Naive B cell (primary cell): Measurements from ENCODE around the gene NELFB. TPM values are rescaled to one million over a fixed set of nuclear protein-coding genes. Genes with fewer than 3 reads are reported as not detected.

Experiments
- ATAC-seq, 2 donors: fragments of 150-1000 bp; cut with Tn5 transposase; 2 replicates each; pipeline ENCODE4 v1.10.0; 2021; ENCODE audit warnings: low read depth in 2 of 2, mild to moderate bottlenecking in 2 of 2, moderate library complexity in 2 of 2
- DNase-seq: peaks from one replicate; pipeline ENCODE4 v3.0.0; 2022
- H3K27ac Mint-ChIP-seq, 6 donors: one replicate each; pipeline ENCODE4 v1.8.0; 2020 to 2022; ENCODE audit warnings: mild to moderate bottlenecking in 6 of 6, mixed read lengths in 6 of 6, moderate library complexity in 5 of 6, inconsistent platforms in 2 of 6
- H3K27me3 Mint-ChIP-seq, 3 donors: one replicate each; pipeline ENCODE4 v1.8.0; 2021 to 2022; ENCODE audit warnings: mixed read lengths in 3 of 3, mild to moderate bottlenecking in 1 of 3
- H3K36me3 Mint-ChIP-seq, 2 donors: one replicate each; pipeline ENCODE4 v1.8.0; 2020 to 2022; ENCODE audit warnings: mixed read lengths in 2 of 2, inconsistent platforms in 1 of 2, mild to moderate bottlenecking in 1 of 2
- H3K4me1 Mint-ChIP-seq, 3 donors: one replicate each; pipeline ENCODE4 v1.8.0; 2020 to 2022; ENCODE audit warnings: mixed read lengths in 3 of 3, inconsistent platforms in 1 of 3, mild to moderate bottlenecking in 1 of 3, moderate library complexity in 1 of 3
- H3K4me3 Mint-ChIP-seq, 8 donors: one replicate each; pipeline ENCODE4 v1.8.0; 2020 to 2022; ENCODE audit warnings: mild to moderate bottlenecking in 8 of 8, mixed read lengths in 8 of 8, moderate library complexity in 8 of 8, inconsistent platforms in 2 of 8
- H3K9me3 Mint-ChIP-seq, 7 donors: one replicate each; pipeline ENCODE4 v1.8.0; 2020 to 2022; ENCODE audit warnings: mixed read lengths in 7 of 7, mild to moderate bottlenecking in 5 of 7, inconsistent platforms in 2 of 7, moderate library complexity in 1 of 7
- polyA plus RNA-seq, 6 donors: library from polyadenylated mRNA; unstranded; fragments of 300-500 nt; fragmentation: Illumina TruSeq; gene quantifications; one replicate each; pipeline ENCODE4 v1.2.3, GENCODE V29; 2021; ENCODE audit warnings: low read depth in 6 of 6

The NELFB gene
- polyA plus RNA-seq, 6 donors from 2014 or later, result 23.5 to 37.8 (median 27.2) TPM

GRCh38 chr9:137227054-137227852 is 27.9 kb upstream of the NELFB start, which contains the start of gene RNF224:
RNF224 (plus strand) TSS chr9:137227502; CDS start chr9:137228336, 834 bp downstream.
- ATAC-seq (peak; percentile 42 to 43), DNase-seq (peak; percentile 78)
- peaks cover 0 to 2% (median 0%) of the 10 kb centered on the region in 7 donors for H3K9me3 Mint-ChIP-seq
- peaks cover 0 to 15% (median 8%) of the 10 kb centered on the region in 3 donors for H3K27me3 Mint-ChIP-seq
- H3K4me3 Mint-ChIP-seq, result peak within 1 kb of the TSS in 1 of 8 donors; percentile 12
- H3K27ac Mint-ChIP-seq, result peak within 1 kb of the TSS; percentile 42 to 97 (median 69)
- peaks cover 6 to 12% (median 11%) of the 10 kb centered on the region in 3 donors for H3K4me1 Mint-ChIP-seq
- no peaks in the 10 kb centered on the region for H3K36me3 Mint-ChIP-seq

DNA sequence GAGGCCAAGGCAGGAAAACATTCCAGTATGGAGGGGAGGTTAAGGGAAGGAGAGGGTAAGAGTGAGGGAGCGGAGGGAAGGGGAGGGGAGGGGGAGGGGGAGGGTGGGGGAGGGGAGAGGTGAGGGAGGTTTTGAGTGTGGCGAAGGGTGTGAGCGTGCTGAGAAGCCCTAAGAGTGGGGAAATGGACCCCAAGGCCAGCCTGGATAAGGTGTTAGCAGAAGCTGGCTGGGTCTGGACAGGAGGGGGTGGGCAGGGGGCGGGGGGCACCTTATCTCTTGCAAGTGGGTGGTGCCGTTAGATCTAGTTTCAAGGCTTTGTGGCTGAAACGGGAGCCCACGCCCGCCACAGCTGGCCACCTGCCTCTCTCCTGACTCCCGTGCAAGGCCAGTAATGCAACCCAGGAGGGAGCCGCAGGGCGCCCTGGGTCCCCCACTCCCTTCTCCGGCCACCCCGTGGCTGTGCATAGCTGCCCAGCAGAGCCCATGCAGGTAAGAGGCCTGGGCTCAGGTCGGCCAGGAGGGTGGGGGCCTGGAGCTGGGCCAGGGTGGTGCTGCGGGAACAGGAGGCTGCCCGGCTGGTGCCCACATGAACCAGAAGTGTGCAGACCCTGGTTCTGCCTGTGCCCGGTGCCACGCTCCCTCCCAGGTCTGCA is 27.1 kb upstream of the NELFB start:
- Mint-ChIP-seq H3K27me3 (peaks cover 0 to 15% (median 8%) of the 10 kb centered on the region in 3 donors), H3K36me3 (no peaks in the 10 kb centered on the region), H3K27ac (peak overlapping the region in 4 of 6 donors; percentile 60 to 97 (median 78)), H3K9me3 (peaks cover 0 to 2% (median 0%) of the 10 kb centered on the region in 7 donors), H3K4me3 (peak overlapping the region in 1 of 8 donors; percentile 12), H3K4me1 (peaks cover 6 to 9% (median 7%) of the 10 kb centered on the region in 3 donors)
- ATAC-seq (no peak), DNase-seq (no peak)

DNA sequence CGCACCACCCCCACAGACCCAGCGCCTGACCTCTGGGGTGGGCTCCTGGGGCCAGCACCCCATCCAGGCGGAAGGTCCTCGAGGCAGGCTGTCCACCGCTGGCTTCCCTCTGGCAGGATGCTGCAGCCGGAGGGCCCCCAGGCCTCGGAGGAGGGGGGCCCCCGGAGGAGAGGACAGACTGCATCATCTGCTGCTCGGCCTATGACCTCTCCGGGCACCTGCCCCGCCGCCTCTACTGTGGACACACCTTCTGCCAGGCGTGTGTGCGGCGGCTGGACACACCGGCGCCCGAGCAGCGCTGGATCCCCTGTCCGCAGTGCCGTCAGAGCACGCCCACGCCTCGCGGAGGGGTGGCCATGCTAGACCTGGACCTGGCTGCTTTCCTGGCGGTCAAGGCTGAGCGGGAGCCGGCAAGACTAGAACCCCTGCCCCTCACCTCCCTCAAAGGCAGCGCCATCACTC is 26.6 kb upstream of the NELFB start:
- ATAC-seq (no peak), DNase-seq (no peak)
- H3K9me3 Mint-ChIP-seq, result peaks cover 0 to 2% (median 0%) of the 10 kb centered on the region in 7 donors
- H3K36me3 Mint-ChIP-seq, result no peaks in the 10 kb centered on the region
- peaks cover 0 to 15% (median 8%) of the 10 kb centered on the region in 3 donors for H3K27me3 Mint-ChIP-seq
- no peak overlapping the region for H3K4me3 Mint-ChIP-seq
- H3K27ac Mint-ChIP-seq, result no peak overlapping the region
- peaks cover 5 to 7% (median 6%) of the 10 kb centered on the region in 3 donors for H3K4me1 Mint-ChIP-seq

DNA sequence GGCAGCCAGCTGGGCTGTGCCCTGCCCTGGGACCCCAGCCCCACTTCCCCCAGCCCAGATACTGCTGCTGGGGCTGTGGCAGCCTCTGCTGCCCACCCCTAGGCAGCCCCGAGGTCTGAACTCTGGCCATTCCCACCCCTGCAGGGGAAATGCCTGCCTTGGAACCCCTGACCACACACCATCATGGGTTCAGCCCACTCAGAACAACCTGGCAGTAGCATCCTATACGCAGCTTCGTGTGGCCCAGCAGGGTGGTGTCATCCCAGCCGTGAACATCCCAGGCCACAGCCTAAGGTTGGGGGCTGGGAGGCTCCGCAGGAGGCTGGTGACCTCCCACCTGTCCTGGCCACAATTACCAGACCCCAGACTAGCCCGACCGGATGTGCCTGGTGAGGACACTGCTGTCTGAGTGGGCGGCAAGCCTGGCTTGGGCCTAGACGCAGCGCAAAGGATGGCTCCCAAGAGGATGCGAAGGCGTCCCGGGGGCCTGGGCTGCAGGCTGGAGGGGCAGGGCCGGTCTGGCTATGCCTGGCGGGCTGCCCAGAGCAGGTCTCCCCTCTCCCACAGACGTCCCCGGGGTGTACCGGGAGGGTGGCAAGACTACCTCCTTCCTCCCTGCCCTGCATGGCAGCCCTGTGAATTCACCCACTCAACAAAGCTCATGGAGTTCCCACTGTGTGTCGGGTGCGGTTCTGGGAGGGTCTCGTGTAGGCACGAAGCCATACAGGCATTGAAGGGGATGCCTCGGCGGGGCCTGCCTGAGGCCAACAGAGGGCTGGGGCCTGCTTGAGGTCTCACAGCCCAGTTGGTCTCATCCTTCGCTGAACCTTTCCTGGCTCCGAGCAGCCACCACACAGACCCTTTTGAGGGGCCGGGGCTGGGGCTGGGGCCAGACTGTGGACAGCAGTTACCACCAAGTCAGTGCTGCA is 25.9 kb upstream of the NELFB start:
- Mint-ChIP-seq H3K9me3 (peaks cover 0 to 2% (median 0%) of the 10 kb centered on the region in 7 donors), H3K4me3 (no peak overlapping the region), H3K36me3 (no peaks in the 10 kb centered on the region), H3K4me1 (peaks cover 3 to 7% (median 5%) of the 10 kb centered on the region in 3 donors), H3K27ac (no peak overlapping the region), H3K27me3 (peaks cover 0 to 15% (median 8%) of the 10 kb centered on the region in 3 donors)
- DNase-seq, result no peak
- no peak for ATAC-seq

- DNase-seq, result no peak
- Mint-ChIP-seq H3K27me3 (peaks cover 0 to 21% (median 8%) of the 10 kb centered on the region in 3 donors), H3K9me3 (peaks cover 0 to 2% (median 0%) of the 10 kb centered on the region in 7 donors), H3K27ac (no peak overlapping the region), H3K4me1 (peaks cover 10 to 14% (median 10%) of the 10 kb centered on the region in 3 donors), H3K36me3 (no peaks in the 10 kb centered on the region), H3K4me3 (no peak overlapping the region)
- no peak for ATAC-seq
These were observed 25.0 kb upstream of the NELFB start for GRCh38 chr9:137229903-137230704.

DNA sequence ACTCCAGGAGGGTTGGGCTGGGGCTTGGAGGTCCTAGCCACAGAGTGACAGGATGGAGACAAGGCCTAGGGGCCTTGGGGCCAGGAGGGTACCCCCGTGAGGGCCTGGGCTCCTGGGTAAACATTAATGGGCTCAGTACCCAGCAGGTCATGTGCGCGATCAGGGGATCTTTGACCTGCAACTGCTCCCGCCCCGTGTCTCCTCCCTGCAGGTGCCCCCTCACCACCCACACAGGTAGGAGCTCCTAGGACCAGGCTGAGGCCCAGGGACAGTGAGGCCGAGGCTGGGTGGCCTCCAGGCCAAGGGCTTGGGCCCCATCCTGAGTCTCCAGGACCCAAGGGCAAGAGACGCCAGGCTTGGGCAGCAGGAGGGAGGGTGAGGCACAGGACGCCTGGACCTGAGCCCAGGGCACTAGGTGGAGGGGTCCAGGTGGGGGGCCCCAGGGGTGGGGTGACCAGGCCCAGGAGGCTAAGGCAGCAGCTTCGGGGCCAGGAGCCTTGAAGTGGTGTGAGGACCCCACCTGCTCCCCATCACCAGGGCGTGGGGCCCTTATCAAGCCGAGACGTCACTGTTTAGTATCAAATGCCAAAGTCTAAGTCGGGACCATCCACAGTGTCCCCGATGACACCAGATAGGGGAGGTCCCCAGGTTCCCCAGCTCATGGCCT is 24.3 kb upstream of the NELFB start, which contains the start of gene SLC34A3:
SLC34A3 (plus strand) TSS at position 197 of the 667 bp plus-strand sequence. CDS start 802 bp downstream, outside the sequence.
- H3K4me1 Mint-ChIP-seq, result peaks cover 14 to 19% (median 14%) of the 10 kb centered on the region in 3 donors
- no peak within 1 kb of the TSS for H3K4me3 Mint-ChIP-seq
- peaks cover 0 to 23% (median 8%) of the 10 kb centered on the region in 3 donors for H3K27me3 Mint-ChIP-seq
- peak within 1 kb of the TSS in 1 of 6 donors; percentile 81 for H3K27ac Mint-ChIP-seq
- DNase-seq, result no peak
- no peak for ATAC-seq
- H3K9me3 Mint-ChIP-seq, result peaks cover 0 to 2% (median 0%) of the 10 kb centered on the region in 7 donors
- no peaks in the 10 kb centered on the region for H3K36me3 Mint-ChIP-seq

- DNase-seq (no peak), ATAC-seq (no peak)
- Mint-ChIP-seq H3K9me3 (peaks cover 0 to 2% (median 0%) of the 10 kb centered on the region in 7 donors), H3K27ac (peak overlapping the region in 1 of 6 donors; percentile 81), H3K27me3 (peaks cover 0 to 23% (median 8%) of the 10 kb centered on the region in 3 donors), H3K36me3 (no peaks in the 10 kb centered on the region), H3K4me3 (no peak overlapping the region), H3K4me1 (peaks cover 14 to 19% (median 14%) of the 10 kb centered on the region in 3 donors)
These were observed 23.6 kb upstream of the NELFB start for GRCh38 chr9:137231372-137232039.

- Mint-ChIP-seq H3K27me3 (peaks cover 0 to 23% (median 8%) of the 10 kb centered on the region in 3 donors), H3K4me1 (peaks cover 14 to 19% (median 14%) of the 10 kb centered on the region in 3 donors), H3K4me3 (no peak overlapping the region), H3K27ac (no peak overlapping the region), H3K9me3 (peaks cover 0 to 2% (median 0%) of the 10 kb centered on the region in 7 donors), H3K36me3 (no peaks in the 10 kb centered on the region)
- ATAC-seq (no peak), DNase-seq (no peak)
These were observed 23.0 kb upstream of the NELFB start for GRCh38 chr9:137232101-137232500.

- DNase-seq (no peak), ATAC-seq (no peak)
- Mint-ChIP-seq H3K9me3 (peaks cover 0 to 1% (median 0%) of the 10 kb centered on the region in 7 donors), H3K36me3 (no peaks in the 10 kb centered on the region), H3K27me3 (peaks cover 0 to 21% (median 5%) of the 10 kb centered on the region in 3 donors), H3K4me3 (no peak overlapping the region), H3K4me1 (peaks cover 13 to 16% (median 15%) of the 10 kb centered on the region in 3 donors), H3K27ac (no peak overlapping the region)
These were observed 22.6 kb upstream of the NELFB start for GRCh38 chr9:137232510-137232909.

- Mint-ChIP-seq H3K4me1 (peaks cover 11 to 17% (median 12%) of the 10 kb centered on the region in 3 donors), H3K36me3 (no peaks in the 10 kb centered on the region), H3K27ac (no peak overlapping the region), H3K9me3 (no peaks in the 10 kb centered on the region), H3K4me3 (no peak overlapping the region), H3K27me3 (peaks cover 0 to 17% (median 0%) of the 10 kb centered on the region in 3 donors)
- DNase-seq (no peak), ATAC-seq (no peak)
These were observed 21.8 kb upstream of the NELFB start for GRCh38 chr9:137233143-137233980.
